T-helper 22 cell (primary cell): Measurements from ENCODE around the gene JCAD.

Experiments
- DNase-seq: peaks from one replicate; pipeline ENCODE4 v3.0.0-alpha.2; 2020; ENCODE audit warnings: low read depth

Gene JCAD

DNA sequence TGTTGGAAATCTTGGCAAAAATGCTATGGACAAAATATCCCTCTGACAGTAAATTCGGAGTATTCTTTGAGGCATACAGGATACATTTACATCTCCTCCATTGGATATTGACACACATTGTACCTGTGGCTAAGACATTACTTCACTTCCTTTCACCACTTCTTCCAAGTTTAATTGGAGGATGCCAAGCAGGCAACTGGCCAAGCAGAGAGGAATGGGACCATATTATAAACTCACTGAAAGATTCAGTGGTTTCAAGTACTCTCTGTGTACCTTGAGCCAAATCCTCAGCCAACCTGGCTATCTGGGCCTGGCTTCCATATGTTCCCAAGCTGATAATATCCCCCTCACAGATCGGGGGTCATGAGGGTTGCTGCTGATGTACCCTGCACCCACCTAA is 14.7 kb upstream of the JCAD start:
- no peak for DNase-seq

DNA sequence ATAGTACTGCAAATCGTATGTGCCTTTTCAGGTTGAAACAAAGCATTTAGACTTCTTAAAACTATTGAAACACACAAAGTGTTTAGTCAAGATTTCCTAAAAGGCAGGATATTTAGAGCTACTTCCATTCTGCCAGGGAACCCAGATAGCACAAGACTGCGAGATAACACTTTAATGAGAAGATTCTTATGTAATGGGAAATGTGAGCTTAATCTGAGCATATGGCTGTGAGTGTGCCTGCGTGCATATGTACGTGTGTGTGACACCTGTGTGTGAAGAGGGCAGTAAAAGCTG is 14.3 kb upstream of the JCAD start:
- DNase-seq: no peak

DNA sequence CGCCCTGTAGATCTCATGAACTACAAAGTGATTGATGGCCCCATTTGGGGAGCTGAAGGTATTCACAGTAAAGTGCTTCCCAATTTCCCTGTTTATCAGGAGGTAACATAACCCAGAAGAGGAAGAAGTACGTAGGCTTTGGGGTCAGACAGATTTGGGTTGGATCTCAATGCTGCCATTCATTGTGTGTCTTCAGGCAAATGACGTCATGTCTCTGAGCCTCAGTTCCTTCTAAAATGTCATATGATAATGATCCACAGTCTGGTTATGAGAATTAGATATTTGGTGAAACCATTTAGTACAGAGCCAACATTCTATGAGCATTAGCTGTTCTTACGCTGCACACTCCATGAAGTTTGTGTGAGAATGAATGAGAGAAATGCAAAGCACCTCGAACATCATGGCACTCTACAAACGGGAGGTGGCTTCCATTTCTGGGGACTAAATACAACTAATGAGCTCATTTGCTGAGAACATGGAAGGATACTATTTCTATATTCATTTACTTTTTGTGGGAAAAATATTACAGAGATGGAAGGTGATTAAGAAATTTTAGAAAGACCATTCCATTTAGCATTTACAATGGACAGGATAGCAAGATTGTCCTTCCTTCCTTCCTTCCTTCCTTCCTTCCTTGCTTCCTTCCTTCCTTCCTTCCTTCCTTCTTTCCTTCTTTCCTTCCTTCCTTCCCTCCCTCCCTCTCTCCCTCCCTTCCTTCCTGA is 13.8 kb upstream of the JCAD start:
- no peak for DNase-seq

DNA sequence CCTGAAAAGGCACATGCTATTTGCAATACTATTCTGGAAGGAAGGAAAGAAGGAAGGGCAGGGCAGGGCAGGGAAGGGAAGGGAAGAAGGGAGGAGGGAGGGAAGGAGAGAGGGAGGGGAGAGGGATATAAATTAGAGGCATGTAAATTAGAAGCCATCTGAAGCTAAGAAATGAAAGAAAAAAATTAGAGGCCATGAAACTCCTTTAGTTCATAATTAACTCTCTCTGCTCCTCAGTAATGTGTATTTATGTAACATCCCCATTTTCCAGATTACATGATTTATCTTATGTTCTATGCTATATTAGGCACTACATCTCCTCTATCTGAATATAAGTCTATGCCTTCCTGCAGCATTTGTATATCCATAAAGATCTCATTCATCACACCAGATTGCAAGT is 12.7 kb upstream of the JCAD start:
- no peak for DNase-seq

DNA sequence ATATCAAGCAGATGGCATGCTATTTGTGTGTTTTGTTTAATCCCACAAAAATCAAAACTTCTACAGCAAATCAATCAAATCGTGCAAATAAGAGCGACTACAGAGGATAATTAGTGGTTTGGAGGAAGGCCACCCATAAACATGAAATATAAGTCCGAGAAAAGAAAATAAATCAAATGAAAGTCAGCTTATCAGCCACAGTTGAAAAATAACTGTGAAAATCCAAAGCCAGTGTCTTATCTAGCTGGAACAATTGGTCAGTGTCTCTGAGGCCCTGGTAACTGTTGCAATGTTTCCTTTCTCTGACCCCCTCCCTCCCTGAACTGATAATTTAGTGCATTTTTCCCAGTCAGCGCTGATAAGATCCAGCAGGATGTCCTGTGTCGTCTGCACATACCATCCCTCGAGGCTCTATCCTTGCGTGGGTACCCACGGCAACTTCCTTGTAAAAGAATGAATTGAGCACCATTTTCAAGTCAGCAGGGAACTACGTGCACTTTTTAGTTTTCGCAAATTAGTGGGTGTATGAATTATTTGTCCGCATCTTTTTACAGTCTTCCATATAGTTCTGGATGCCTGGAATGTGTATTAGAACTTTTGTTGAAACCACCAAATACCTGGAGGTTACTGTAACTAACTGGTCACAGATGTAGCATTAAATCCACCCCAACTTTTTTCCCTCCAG is 10.8 kb upstream of the JCAD start:
- DNase-seq: no peak

DNA sequence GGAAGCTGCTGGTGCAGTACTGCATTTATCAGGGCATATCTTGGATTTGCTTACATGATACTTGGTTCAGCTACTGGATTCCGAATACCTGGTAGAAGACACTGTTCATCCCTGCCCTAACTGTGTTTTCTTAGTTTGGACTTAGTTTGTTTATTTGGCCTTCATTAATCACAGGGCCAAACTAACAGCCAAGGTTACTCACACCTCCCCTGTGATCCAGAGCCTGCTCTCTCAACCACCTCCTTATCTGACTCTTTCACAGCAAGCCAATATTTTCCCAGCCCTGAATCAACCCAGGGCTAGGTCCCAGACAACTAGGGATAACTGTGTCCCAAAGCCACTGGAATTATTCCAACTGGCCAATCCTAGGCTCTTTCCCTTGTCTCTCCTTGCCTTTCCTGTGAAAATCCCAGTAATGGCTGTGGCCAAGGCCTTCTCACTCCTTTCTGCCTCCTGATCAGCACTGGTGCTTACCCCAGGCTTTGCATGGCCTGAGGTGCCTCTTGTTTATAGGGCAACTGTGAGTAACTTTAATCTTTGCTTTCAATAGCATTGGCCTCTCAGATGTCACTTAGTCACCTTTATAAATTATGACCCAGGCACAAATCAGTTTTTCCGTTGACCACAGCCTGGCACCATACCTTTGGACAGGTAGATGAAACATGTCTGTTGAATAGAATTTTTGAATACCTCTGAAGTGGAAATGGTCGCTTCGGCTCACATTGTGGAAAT is 9.3 kb upstream of the JCAD start:
- no peak for DNase-seq

DNA sequence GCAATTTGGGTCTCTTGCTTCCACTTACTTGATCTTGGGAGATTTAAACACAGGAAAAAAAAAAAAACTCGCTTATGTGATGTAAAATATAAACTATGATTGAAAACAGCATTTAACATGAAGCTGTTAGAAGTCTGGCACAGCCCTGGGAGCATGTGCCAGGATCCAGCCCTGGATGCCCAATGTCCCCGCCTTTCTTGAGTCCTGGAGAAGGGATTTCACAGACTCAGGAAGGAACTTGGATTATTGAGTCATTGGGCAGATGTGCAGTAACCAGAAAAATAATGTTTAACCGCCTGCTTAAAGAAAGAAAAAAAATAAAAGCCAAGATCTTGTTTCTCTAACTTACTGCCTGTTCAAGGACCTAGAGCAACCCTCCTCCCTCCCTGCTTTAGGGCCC is 3.7 kb upstream of the JCAD start:
- DNase-seq: no peak

DNA sequence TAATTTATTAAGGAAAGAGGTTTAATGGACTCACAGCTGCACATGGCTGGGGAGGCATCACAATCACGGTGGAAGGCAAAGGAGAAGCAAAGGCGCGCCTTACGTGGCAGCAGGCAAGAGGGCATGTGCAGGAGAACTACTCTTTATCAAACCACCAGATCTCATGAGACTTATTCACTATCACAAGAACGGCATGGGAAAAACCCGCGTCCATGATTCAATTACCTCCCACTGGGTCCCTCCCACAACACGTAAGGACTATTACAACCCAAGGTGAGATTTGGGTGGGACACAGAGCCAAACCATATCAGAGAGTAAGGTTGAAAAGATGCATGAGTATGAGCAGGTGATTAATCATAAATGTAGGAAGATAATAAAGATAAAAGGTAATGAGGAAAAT is 3.2 kb upstream of the JCAD start:
- no peak for DNase-seq

DNA sequence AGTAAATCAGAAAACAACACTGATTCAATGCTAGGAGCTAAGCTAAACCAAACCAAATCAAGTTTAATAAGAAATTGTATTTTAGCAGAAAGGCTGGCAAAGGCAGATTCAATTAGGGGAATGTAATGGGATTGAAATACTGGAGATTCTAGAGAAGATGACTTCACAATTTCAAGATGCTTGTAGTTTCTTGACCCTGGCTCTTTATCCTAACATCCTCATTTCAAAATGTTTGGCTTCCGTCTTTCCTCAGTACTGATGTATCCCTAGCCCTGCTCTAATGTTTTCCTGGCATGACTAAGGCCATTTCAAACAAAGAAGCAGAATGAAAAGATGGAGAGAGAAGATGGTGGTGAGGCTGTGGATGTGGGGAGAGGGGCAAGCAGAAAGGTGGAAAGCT is 2.7 kb upstream of the JCAD start:
- no peak for DNase-seq

DNA sequence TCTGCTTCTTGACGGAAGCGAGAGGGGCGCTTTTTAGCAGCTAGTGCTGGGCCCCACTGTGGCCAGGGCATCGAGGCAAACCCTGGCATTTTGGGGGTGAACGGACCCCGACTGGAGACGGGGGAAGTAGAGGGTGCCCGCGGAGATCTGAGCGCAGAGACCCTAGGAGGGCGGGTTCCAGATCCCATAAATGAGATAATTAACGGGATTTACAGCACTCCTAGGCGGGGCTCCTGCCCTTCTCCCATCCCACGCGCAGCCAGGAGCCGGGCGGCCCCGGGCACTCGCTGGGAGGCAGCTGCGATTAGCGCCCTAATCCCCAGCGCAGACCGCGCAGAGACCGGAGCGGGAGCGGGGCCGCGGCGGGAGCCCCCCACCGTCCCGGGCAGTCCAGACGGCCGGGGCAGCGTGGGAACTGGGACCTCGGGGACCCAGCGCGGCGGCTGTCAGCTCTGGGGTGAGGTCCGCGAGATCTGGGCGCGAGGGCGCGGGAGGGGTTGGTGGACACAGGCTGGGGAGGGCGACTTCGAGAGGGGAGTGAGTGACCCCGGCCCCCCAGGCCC is 735 bp downstream of the JCAD start:
- no peak for DNase-seq

DNA sequence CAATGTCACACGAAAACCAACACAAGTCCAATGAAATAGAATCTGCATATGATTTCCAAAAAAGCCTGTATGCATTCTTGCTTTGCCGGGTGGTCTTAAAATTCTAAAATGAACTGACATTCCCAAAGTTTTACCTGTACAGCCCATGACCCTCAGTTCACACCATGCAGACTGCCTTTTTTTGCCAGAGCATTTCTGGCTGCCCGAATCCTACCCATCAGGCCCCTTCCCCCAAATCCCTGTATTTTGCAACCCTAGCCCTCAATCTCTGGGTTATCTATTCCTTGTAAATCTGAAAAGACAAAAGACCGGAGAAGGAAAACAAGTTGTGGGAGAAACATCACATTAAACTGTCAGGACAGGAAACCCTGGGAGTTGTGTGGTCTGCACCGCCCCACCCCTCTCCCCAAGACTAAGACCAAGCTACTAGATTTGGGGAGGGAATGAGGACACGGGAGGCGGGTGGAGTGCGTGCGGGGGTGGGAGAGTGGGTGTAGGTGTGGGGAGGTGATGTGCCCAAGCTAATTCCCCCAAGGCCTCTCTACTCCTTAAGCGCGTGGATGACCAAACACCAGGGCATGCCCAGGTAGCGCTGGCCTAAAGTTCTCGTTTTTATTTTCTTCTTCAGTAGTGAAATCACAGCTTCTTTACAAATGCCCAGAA is 1.4 kb downstream of the JCAD start:
- no peak for DNase-seq

DNA sequence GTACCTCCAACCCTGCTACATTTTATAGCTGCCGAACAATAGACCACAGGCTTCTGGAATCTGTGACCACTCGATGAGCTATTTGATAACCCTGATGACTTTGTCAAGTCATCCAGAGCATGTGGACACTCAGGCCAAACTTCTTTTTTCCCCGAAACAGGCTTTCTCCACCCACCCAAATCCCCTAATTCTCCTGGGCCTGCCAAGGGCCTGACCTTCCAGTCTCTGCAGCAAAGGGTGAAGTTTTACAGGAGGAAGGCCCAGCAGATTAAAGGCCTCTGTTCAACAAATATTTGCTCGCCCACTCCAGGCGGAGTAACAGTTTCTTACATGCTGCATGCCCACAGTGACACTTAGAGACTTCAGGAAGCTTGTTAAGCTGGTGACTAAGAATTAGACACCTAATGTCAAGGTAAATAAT is 2.0 kb downstream of the JCAD start:
- DNase-seq: no peak

DNA sequence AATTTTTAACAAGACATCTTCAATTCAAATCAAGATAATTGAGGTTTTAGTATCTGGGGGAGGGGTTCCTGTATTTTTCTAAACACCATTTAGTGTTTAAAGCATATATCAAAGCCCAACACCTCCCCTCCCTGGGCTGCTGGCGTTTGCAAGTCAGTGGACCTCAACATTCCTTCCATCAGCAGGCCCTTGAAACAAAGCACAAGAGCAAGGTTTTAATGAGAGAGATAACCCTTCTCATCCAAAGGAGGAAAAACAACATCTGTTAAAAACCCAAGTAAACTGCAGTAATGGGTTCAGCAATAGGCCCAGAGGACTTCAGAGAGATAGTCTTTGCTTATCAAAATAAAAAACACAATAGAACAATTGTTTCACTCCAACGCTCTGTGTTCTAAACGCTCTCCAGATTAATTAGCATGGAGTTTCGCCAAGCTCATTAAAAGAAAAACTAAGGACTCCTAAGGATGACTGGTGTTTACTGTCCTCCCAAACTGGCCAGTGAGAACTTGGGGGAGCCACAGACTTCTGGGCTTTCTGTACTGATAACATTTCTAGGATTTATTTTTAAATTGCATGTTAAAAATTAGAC is 2.5 kb downstream of the JCAD start:
- DNase-seq: no peak

DNA sequence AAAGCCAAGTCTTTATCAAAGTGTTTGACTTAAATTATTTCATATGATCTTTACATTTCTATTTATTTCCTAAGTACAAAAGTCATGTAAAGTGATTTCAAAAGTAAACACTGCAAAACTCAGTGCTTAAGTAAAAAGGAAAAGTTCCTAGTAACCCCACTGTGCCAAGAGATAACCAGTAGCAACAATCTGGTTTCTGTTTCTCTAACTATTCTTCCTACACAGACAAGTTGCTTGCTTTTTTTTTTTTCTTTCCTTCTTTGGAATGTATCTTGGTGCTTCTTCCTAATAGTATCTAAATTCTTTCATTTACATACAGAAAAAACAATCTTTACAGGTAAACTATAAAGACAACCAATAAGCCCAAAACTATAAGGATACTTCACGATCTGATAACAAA is 3.1 kb downstream of the JCAD start:
- no peak for DNase-seq

DNA sequence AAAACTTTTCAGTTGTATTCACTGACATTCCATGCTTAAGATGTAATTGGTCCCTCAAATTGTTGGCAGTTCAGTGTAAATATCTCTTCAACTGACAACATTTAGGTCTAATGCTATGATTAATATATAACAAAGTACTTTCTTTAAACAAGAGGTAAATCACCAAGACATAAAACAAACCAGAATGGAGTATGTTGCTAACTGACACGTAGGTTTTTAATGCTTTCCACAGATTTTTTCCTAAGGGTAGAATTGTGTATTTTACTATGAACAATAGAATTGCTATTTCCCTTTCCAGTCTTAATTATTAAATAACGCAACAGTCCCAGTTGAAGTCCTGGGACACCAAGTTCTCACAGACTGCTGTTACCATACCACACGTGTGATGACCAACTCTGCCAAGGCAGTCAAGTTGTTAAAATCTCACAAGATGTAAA is 4.1 kb downstream of the JCAD start:
- DNase-seq: no peak

DNA sequence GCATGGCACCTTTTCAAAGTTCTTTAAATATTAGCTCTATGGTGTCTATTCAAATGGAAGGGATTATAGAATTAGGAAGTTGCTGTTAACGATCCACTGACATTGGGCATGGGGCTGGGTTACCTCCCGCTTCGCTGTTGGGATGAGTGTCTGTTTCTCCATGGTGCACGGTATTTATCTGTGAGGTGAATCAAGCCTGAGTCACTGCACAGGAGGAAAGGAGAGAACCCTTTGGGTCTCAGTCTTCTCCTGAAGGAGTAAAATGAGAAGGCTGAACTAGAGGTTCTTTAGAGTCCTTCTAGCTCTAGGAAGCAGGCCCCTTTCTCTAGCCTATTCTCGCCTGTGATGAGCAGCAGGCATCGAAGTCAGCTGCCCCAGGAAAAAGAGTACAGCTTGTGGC is 7.3 kb downstream of the JCAD start:
- DNase-seq: no peak

DNA sequence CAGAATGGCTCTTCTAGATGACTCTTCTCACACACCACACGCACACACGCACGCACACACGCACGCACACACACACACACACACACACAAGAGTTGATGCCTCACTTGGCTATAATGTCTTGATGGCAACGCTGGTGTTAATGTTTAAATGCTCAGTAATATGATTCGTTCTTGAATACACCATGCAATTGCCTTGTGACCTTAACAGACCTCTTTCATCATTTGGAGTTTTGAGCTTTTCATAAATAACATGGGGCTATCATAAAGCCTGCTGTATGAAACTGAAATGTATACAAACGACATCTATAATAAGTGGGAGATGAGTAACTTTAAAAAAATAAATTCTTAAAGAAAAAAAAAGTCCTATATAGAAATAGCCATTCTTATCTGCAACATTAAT is 8.2 kb downstream of the JCAD start:
- DNase-seq: no peak

DNA sequence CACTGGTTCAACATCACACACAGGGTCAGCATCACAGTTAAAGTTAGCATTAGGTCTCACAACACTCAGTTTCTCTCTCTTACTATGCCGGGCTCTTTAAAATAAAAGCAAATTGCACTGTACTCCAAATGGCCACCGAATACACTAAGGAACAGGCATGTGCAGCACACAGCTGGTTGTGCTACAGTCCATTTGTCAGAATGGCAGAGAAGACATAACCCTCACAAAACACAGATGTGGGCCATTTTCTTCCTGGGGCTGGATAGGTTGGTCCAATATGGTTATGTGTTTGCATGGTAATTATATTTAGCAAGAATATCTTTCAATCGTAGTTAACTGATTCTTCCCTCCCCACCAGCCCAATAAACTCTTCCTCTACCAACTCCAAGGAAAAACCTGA is 9.0 kb downstream of the JCAD start:
- DNase-seq: no peak

DNA sequence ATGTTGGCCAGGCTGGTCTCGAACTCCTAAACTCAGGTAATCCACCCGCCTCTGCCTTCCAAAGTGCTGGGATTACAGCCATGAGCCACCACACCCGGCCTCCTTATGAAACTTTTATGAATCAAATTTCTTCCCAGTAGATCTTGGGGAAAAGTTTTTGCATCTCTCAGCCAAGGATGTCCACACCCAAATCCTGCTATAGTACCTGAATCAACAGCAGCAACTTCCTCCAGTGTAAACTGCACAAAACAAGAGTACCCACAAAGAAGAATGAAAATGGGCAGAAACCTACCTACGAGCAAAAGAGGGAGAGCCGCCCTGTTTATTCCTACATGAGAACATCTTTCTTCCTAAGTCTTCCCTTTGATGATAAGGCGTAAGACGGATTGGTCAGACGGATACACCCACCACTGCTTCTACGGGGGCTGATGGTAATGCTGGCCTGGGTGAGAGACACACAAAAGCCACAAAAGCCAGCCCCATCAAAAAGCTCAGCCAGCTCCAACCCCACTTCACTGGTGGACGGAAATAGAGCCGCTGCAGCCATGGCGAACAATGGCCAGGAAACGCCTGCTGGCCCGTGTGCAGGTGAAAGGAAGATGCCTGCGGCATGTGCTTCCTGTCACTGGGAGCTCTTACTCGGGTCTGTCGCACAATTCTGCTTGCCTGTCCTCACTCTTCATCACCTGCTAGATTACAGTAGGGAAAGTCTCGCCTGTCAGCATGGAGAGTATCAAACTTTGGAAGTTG is 10.4 kb downstream of the JCAD start:
- DNase-seq: no peak

DNA sequence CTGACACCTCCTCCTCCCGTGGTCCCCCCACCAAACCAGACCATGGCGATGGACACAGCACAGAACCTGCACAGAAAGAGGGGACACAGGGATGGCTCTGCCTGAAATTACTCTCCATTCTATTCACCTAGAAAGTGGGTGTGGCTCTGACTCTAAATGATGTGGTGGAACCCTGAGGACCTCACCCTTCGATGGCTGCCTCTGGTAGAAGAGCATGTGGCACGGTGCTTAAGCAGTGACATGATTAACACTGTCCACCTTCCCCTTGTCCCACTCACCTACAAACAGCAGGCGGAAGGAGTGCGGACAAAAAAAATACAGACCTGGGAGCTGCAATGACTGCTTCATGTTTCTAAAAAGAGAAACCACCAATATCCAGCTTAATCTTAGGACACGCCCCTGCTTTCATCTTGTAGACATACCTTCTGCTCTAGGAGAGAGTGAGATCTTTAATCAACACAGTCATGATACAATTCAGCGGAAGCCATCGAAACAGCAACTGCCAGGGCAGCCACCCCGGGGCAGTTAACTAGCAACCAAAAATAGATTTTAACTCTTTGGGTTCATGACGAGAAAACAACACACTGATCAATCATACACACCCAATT is 11.4 kb downstream of the JCAD start:
- DNase-seq: no peak

DNA sequence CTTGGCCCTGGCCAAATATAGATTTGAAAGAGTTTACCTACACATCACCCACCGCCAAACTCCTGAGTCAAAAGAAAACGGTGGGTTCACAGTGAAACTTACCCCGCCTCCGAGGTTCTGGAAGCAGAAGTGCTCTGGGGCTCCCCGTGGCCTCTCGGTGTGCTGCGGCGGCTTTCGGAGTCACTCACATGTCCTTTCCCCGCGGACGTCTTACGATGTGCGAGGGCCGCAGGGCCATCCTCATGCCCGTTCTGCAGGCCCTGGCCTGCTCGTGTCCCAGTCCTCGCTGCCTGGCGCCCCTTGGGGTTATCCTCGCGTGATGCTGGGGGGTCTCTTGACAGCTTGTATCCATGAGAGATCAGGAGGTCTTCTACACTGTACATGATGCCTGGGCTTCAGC is 12.0 kb downstream of the JCAD start:
- DNase-seq: no peak
